NOMO-1 treated with dmso at 0.1 percent for 144 hours (cell line): Measurements from ENCODE around the gene C12orf56.
"Not testable (repeated sequence)": the region's sequence is repeated elsewhere in the genome, so short reads cannot be mapped to it uniquely, and the experiment has no call there.

Experiments
- DNase-seq: peaks from one replicate; lab custom pipeline; 2025; ENCODE audit not compliant: unreplicated experiment; lab: John Stamatoyannopoulos, UW

The C12orf56 gene

DNA sequence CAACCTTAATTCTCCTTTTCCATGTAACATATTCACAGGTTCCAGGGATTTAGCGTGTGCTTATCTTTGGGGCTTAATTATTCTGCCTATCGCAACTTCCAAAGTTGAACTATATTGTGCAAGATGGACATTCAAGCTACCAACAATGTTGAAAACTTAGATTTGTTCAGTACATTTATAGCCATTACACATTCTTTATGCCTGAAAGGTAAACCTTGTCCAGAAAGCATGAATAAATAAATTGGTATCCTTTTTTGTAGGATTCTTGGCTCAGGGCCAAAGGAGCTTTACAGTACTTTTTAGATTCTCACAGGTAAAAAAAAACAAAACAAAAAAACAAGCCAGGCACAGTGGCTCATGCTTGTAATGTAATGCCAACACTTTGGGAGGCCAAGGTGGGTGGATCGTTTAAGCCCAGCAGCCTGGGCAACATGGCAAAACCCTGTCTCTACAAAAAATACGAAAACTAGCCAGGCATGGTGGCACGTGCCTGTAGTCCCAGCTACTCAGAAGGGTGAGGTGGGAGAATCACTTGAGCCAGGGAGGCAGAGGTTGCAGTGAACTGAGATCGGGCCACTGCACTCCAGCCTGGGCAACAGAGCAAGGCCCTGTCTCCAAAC, 3.3 kb downstream of the C12orf56 start:
- DNase-seq, result no peak

DNA sequence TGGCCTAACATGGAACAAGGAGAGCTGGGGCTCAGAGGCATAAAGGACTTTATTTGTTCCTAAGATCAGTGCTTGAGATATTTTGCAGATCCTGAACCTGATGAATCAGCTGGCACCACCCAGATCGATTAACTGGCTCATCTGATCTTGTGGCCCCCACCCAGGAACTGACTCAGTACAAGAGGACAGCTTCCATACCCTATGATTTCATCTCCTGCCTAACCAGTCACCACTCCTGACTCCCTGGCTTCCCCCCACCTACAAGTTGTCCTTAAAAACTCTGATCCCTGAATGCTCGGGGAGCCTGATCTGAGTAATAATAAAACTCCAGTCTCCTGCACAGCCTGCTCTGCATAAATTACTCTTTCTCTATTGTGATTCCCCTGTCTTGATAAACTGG, 5.1 kb downstream of the C12orf56 start:
- DNase-seq, result no peak

DNA sequence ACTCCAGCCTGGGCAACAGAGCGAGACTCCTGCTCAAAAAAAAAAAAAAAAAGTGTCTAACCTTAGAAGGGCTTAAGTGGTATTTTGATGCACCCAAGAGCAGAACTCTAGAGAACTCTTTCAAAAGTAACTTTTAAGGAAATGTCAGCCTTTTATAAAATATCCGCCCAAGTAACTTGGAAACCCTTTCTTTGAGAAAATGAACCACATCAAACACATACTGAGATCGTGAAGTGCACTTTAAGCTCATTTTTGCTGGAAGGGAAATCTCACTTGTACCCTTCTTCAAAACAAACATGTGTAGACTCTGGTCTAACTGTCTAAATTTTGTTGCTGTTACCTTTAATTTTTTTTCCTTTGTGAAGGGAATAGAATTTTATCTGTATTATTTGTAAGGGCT, 5.5 kb downstream of the C12orf56 start:
- no peak for DNase-seq

DNA sequence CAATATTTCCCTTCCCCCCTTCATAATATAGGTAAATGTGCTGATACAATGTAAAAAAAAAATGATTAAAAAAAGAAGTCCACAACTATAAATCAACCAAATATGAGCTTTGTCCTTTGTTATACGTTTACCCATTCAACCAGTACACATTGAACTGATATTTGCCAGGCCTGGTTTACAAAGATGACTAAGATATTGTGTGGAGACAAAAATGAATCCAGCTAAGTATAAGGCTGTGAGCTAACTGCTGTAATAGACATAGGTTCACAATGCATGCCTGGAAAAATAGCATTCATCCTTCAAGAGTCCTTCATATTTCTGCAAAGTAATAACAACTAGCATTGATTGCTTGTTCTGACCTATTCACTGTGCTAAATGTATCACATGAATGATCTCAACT, 6.9 kb downstream of the C12orf56 start:
- DNase-seq, result no peak

- no peak for DNase-seq
These were observed 27.7 kb downstream of the C12orf56 start for GRCh38 chr12:64362721-64363305.

- DNase-seq, result not testable (repeated sequence)
These were observed 29.4 kb downstream of the C12orf56 start for GRCh38 chr12:64361173-64361572.

DNA sequence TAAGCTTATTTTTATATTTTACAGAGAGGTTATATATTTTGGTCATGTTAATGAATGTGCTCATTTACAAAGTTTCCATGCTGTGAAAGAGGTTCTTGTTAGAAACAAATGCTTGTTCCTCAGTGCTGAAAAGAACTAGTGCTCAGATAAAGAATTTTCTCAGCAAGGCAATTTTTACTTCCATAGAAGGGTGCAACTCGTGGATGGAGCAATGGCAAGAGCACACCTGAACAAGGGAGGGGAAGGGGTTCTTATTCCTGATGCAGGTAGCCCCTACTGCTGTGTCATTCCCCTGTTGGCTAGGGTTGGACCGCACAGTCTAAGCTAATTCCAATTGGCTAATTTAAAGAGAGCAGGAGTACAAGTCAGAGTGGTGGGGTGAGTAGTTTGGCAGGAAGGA, 34.3 kb downstream of the C12orf56 start:
- not testable (repeated sequence) for DNase-seq

- DNase-seq, result no peak
These were observed 38.4 kb downstream of the C12orf56 start for GRCh38 chr12:64352181-64352580.

- DNase-seq, result no peak
These were observed 39.3 kb downstream of the C12orf56 start for GRCh38 chr12:64351265-64351664.

- DNase-seq, result no peak
These were observed 42.9 kb downstream of the C12orf56 start for GRCh38 chr12:64347630-64348029.

DNA sequence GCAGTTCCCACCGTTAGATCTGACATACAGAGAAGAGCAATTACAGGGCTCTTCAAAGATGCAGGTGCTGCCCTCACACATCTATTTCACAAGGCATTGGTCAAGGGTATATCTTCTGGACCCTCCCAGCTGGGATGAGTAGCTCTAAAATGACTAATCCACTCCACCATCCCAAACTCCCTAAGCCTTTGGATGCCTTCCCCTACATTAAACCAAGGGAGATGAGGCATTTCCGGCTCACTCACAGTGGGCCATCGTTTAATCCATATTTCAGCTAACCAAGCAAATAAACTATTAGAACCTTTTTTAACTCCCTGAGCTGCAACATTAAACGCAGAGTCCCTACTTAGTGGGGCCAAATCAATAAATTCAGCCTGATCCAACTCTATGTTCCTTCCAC, 45.9 kb downstream of the C12orf56 start:
- not testable (repeated sequence) for DNase-seq

DNA sequence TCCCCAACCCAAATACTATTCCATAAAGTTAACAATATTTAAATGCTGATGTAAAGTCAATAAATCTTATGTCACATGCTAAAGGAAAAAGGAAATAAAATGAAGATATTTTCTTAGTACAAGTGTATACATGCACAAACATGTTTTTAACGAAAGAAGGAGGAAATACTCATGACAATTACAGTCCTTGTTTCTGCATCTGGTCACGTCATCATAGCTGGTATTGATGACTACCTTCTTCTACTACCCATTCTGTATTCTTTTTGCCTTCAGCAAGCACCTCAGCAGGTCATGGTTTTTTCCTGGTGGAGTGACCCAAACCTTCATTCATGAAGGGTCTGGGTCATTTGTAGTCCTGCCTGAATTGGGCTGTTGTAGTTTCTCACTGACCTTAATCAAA, 50.0 kb downstream of the C12orf56 start:
- DNase-seq, result not testable (repeated sequence)

DNA sequence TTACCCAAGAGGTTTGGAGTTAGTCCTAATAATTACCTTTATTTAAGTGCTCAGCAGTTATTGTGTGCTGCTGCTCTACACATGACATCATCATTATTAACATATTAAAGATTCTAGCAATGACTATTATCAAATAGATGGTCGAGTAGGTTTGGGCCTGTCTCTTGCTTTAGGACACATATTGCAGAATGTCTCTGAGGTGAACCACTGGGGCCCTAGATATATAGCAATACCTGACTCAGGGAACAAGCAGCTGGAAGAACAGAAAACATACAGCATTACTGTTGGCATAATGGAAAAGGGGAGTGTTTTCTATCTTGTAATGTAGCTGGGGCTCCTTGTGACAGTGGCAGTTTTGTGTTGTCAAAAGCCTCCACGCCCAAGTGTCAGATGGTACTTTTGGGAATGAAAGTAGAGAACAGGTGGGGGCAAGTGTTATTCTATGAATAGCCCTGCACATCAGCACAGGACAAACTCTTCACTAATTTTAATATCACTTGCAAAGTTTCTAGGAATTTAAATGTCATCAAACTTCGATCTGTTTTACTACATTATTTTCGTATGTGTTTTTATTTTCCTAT, 54.6 kb downstream of the C12orf56 start:
- no peak for DNase-seq

DNA sequence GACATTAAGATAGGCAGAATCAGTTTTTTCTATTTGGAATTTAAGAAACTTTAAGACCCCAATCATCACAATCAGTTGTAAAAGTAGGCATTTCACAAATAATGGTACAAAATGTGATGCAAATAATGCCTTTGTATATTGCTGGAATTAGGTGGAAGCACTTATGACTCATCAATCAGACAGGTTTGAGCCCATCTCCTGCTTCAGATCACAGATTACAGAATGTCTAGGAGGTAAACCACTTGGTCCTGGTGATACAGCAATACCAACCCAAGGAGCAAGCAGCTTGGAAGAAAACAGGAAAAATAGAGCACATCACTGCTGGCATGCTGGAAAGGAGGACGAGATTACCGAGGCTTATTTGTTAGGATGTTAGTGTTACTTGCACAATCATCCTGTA, 57.6 kb downstream of the C12orf56 start:
- no peak for DNase-seq

GRCh38 chr12:64332296-64332695, 58.3 kb downstream of the C12orf56 start:
- peak; percentile 14 for DNase-seq

DNA sequence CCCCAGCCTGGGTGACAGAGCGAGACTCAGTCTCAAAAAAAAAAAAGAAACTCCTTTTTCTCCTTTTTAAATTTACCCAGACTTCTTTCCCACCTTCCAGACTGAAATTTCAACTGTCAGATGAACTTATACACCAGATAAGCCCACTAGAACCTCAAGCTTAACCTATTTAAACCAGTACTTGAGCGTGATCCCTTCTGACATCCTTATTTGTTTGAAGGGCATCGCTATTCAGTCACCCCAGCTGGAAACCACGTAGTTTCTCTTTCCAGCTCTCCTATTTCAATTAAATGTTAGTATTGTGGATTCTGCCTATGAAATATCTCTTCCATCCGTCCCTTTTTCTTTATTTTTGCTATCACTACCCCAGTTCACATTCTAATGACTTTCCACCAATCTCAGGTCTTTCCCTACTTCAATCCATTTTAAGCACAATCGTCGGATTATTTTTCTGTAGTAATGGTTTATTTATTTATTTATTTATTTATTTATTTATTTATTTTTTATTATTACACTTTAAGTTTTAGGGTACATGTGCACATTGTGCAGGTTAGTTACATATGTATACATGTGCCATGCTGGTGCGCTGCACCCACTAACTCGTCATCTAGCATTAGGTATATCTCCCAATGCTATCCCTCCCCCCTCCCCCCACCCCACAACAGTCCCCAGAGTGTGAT, 61.4 kb downstream of the C12orf56 start:
- not testable (repeated sequence) for DNase-seq

DNA sequence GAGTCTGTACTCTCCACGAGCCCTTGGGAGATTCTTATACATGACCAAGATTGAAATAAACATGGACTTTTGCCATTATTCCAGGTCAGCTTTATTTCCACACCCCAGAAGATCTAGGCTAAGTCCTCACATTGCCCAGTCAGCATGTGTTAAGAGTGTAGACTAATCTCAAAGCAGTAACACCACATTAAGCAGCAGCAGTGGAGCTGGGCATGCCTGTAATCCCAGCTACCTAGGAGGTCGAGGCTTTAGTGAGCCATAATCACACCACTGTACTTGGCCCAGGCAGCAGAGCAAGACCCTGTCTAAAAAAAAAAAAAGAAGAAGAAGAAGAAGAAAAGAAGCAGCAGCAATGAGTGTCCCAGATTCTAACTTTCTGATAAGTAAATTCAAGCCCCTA, 65.5 kb downstream of the C12orf56 start:
- no peak for DNase-seq

- DNase-seq, result no peak
These were observed 66.9 kb downstream of the C12orf56 start for GRCh38 chr12:64323476-64324225.

- no peak for DNase-seq
These were observed 67.6 kb downstream of the C12orf56 start for GRCh38 chr12:64323006-64323405.

- no peak for DNase-seq
These were observed 69.9 kb downstream of the C12orf56 start for GRCh38 chr12:64320611-64321010.

- not testable (repeated sequence) for DNase-seq
These were observed 70.9 kb downstream of the C12orf56 start for GRCh38 chr12:64319540-64320225.
